ENCODE measurements around the gene CEP20. TPM values are rescaled to one million over a fixed set of nuclear protein-coding genes. Genes with fewer than 3 reads are reported as not detected.

The CEP20 gene
- total and polyA plus RNA-seq, 2 experiments from 2014 or later = 20.5 to 39.8 TPM

- TF ChIP-seq EZH2phosphoT487 (IDR thresholded peaks at IDR 0.05; ENCODE audit: low read depth, severe bottlenecking, unreplicated experiment) (no peak), EZH2 (IDR thresholded peaks at IDR 0.05; ENCODE audit: borderline replicate concordance) (no peak)
- WGBS (ENCODE audit: low lambda C conversion rate, missing lambda C conversion rate) = 94% methylated on average over 6 of the region's 6 CpGs
- Histone ChIP-seq H4K20me1 (ENCODE audit: insufficient read depth, poor library complexity, severe bottlenecking) (no peaks in the 10 kb centered on the region), H3K4me3 (no peak overlapping the region), H3K27ac (no peak overlapping the region), H3K9me3 (ENCODE audit: low read depth) (no peaks in the 10 kb centered on the region), H2AFZ (no peak overlapping the region), H3K9me2 (replicated peaks; ENCODE audit: insufficient read depth) (no peaks in the 10 kb centered on the region), H3K27me3 (no peaks in the 10 kb centered on the region), H3K79me2 (no peaks in the 10 kb centered on the region), H3K36me3 (replicated peaks; ENCODE audit: insufficient read depth, low read depth) (no peaks in the 10 kb centered on the region), H3K4me2 (no peak overlapping the region), H3K4me1 (ENCODE audit: insufficient read depth) (no peaks in the 10 kb centered on the region)
- no peak for DNase-seq (ENCODE audit: low spot score)
Measured at GRCh38 chr16:15898654-15899053, 10.3 kb upstream of the CEP20 start.

- no peaks in the 10 kb centered on the region for H3K27me3 ChIP-seq
- no peak overlapping the region for H2AFZ ChIP-seq
- H3K4me1 ChIP-seq (ENCODE audit: insufficient read depth) = no peaks in the 10 kb centered on the region
- H3K27ac ChIP-seq = no peak overlapping the region
- H4K20me1 ChIP-seq (ENCODE audit: insufficient read depth, poor library complexity, severe bottlenecking) = no peaks in the 10 kb centered on the region
- no peaks in the 10 kb centered on the region for H3K36me3 ChIP-seq (replicated peaks; ENCODE audit: insufficient read depth, low read depth)
- no peak overlapping the region for H3K4me2 ChIP-seq
- no peaks in the 10 kb centered on the region for H3K79me2 ChIP-seq
- H3K9me2 ChIP-seq (replicated peaks; ENCODE audit: insufficient read depth) = no peaks in the 10 kb centered on the region
- no peak for TF ChIP-seq EZH2 (IDR thresholded peaks at IDR 0.05; ENCODE audit: borderline replicate concordance)
- TF ChIP-seq CTCF (IDR thresholded peaks at IDR 0.05; ENCODE audit: poor library complexity) = no peak
- TF ChIP-seq EZH2phosphoT487 (IDR thresholded peaks at IDR 0.05; ENCODE audit: low read depth, severe bottlenecking, unreplicated experiment) = no peak
- 73% methylated on average over 3 of the region's 5 CpGs for WGBS (ENCODE audit: low lambda C conversion rate, missing lambda C conversion rate)
- H3K4me3 ChIP-seq = no peak overlapping the region
- DNase-seq (ENCODE audit: low spot score) = no peak
- no peaks in the 10 kb centered on the region for H3K9me3 ChIP-seq (ENCODE audit: low read depth)
Measured at GRCh38 chr16:15897834-15898254, 9.4 kb upstream of the CEP20 start.

GRCh38 chr16:15897121-15897780, 8.8 kb upstream of the CEP20 start:
- no peak for DNase-seq (ENCODE audit: low spot score)
- Histone ChIP-seq H3K27me3 (no peaks in the 10 kb centered on the region), H3K79me2 (no peaks in the 10 kb centered on the region), H3K9me2 (replicated peaks; ENCODE audit: insufficient read depth) (no peaks in the 10 kb centered on the region), H3K4me2 (no peak overlapping the region), H3K36me3 (replicated peaks; ENCODE audit: insufficient read depth, low read depth) (no peaks in the 10 kb centered on the region), H4K20me1 (ENCODE audit: insufficient read depth, poor library complexity, severe bottlenecking) (no peaks in the 10 kb centered on the region), H2AFZ (no peak overlapping the region), H3K27ac (no peak overlapping the region), H3K4me3 (no peak overlapping the region), H3K9me3 (ENCODE audit: low read depth) (no peaks in the 10 kb centered on the region), H3K4me1 (ENCODE audit: insufficient read depth) (no peaks in the 10 kb centered on the region)
- 89% methylated on average over 8 of the region's 8 CpGs for WGBS (ENCODE audit: low lambda C conversion rate, missing lambda C conversion rate)
- TF ChIP-seq EZH2 (IDR thresholded peaks at IDR 0.05; ENCODE audit: borderline replicate concordance) (no peak), EZH2phosphoT487 (IDR thresholded peaks at IDR 0.05; ENCODE audit: low read depth, severe bottlenecking, unreplicated experiment) (no peak), CTCF (IDR thresholded peaks at IDR 0.05; ENCODE audit: poor library complexity) (no peak)

GRCh38 chr16:15894571-15895374, 6.4 kb upstream of the CEP20 start:
- H3K27ac ChIP-seq = no peak overlapping the region
- no peaks in the 10 kb centered on the region for H3K79me2 ChIP-seq
- H3K4me1 ChIP-seq (ENCODE audit: insufficient read depth) = no peaks in the 10 kb centered on the region
- H3K9me2 ChIP-seq (replicated peaks; ENCODE audit: insufficient read depth) = no peaks in the 10 kb centered on the region
- no peaks in the 10 kb centered on the region for H3K36me3 ChIP-seq (replicated peaks; ENCODE audit: insufficient read depth, low read depth)
- H3K4me3 ChIP-seq = no peak overlapping the region
- TF ChIP-seq EZH2 (IDR thresholded peaks at IDR 0.05; ENCODE audit: borderline replicate concordance) (no peak), CTCF (IDR thresholded peaks at IDR 0.05; ENCODE audit: poor library complexity) (no peak), EZH2phosphoT487 (IDR thresholded peaks at IDR 0.05; ENCODE audit: low read depth, severe bottlenecking, unreplicated experiment) (no peak)
- H4K20me1 ChIP-seq (ENCODE audit: insufficient read depth, poor library complexity, severe bottlenecking) = no peaks in the 10 kb centered on the region
- H2AFZ ChIP-seq = no peak overlapping the region
- H3K27me3 ChIP-seq = no peaks in the 10 kb centered on the region
- no peak for DNase-seq (ENCODE audit: low spot score)
- 91% methylated on average over 7 of the region's 7 CpGs for WGBS (ENCODE audit: low lambda C conversion rate, missing lambda C conversion rate)
- H3K4me2 ChIP-seq = no peak overlapping the region
- H3K9me3 ChIP-seq (ENCODE audit: low read depth) = no peaks in the 10 kb centered on the region
